Measurements from ENCODE around the gene ACSM5.
"Not testable (repeated sequence)": the region's sequence is repeated elsewhere in the genome, so short reads cannot be mapped to it uniquely, and the experiment has no call there.

Gene ACSM5

GRCh38 chr16:20399185-20399584 lies 10.1 kb upstream of the ACSM5 start:
- DNase-seq (ENCODE audit: low spot score) = no peak

- DNase-seq (ENCODE audit: low spot score) = no peak
Observed at GRCh38 chr16:20401066-20401465, 8.3 kb upstream of the ACSM5 start.

- DNase-seq (ENCODE audit: low spot score) = no peak
Observed at GRCh38 chr16:20401475-20402016, 7.8 kb upstream of the ACSM5 start.

GRCh38 chr16:20402651-20403050 lies 6.7 kb upstream of the ACSM5 start:
- DNase-seq (ENCODE audit: low spot score) = no peak

- DNase-seq (ENCODE audit: low spot score) = no peak
Observed at GRCh38 chr16:20404637-20405036, 4.7 kb upstream of the ACSM5 start, which contains the start of gene PDILT. TSS of gene PDILT (minus strand) at chr16:20404737. CDS start at chr16:20399300, 5,437 bp downstream.

- DNase-seq (ENCODE audit: low spot score) = no peak
Observed at GRCh38 chr16:20410121-20410723, 888 bp downstream of the ACSM5 start.

- no peak for DNase-seq (ENCODE audit: low spot score)
Observed at GRCh38 chr16:20411055-20411454, 1.7 kb downstream of the ACSM5 start.

GRCh38 chr16:20415541-20415940 lies 6.2 kb downstream of the ACSM5 start:
- DNase-seq (ENCODE audit: low spot score) = no peak

GRCh38 chr16:20419093-20419492 lies 9.8 kb downstream of the ACSM5 start:
- DNase-seq (ENCODE audit: low spot score) = not testable (repeated sequence)

GRCh38 chr16:20421748-20422147 lies 12.4 kb downstream of the ACSM5 start:
- not testable (repeated sequence) for DNase-seq (ENCODE audit: low spot score)

GRCh38 chr16:20423772-20424128 lies 14.4 kb downstream of the ACSM5 start:
- DNase-seq (ENCODE audit: low spot score) = not testable (repeated sequence)

GRCh38 chr16:20424129-20424866 lies 15.0 kb downstream of the ACSM5 start:
- DNase-seq (ENCODE audit: low spot score) = no peak

- not testable (repeated sequence) for DNase-seq (ENCODE audit: low spot score)
Observed at GRCh38 chr16:20427401-20427797, 18.1 kb downstream of the ACSM5 start.

- DNase-seq (ENCODE audit: low spot score) = not testable (repeated sequence)
Observed at GRCh38 chr16:20429499-20429898, 20.2 kb downstream of the ACSM5 start.

GRCh38 chr16:20430480-20430879 lies 21.1 kb downstream of the ACSM5 start:
- DNase-seq (ENCODE audit: low spot score) = not testable (repeated sequence)

- DNase-seq (ENCODE audit: low spot score) = no peak
Observed at GRCh38 chr16:20430948-20431347, 21.6 kb downstream of the ACSM5 start.

GRCh38 chr16:20438950-20439349 lies 29.6 kb downstream of the ACSM5 start:
- not testable (repeated sequence) for DNase-seq (ENCODE audit: low spot score)

- not testable (repeated sequence) for DNase-seq (ENCODE audit: low spot score)
Observed at GRCh38 chr16:20439820-20440231, 30.5 kb downstream of the ACSM5 start.

- not testable (repeated sequence) for DNase-seq (ENCODE audit: low spot score)
Observed at GRCh38 chr16:20440731-20441130, 31.4 kb downstream of the ACSM5 start.

- no peak for DNase-seq (ENCODE audit: low spot score)
Observed at GRCh38 chr16:20441191-20441590, 31.9 kb downstream of the ACSM5 start.

GRCh38 chr16:20441859-20442258 lies 32.5 kb downstream of the ACSM5 start:
- not testable (repeated sequence) for DNase-seq (ENCODE audit: low spot score)

- DNase-seq (ENCODE audit: low spot score) = not testable (repeated sequence)
Observed at GRCh38 chr16:20446652-20447393, 37.5 kb downstream of the ACSM5 start.

- DNase-seq (ENCODE audit: low spot score) = not testable (repeated sequence)
Observed at GRCh38 chr16:20451364-20451763, 42.0 kb downstream of the ACSM5 start, which contains the start of gene ACSM2A. TSS of gene ACSM2A (plus strand) at chr16:20451521. CDS start at chr16:20460115, 8,594 bp downstream.
